OCI-LY1 (cell line): ENCODE data around the gene DCAF4.

Experiments used
- H2AFZ ChIP-seq: fragments of 200-600 bp; sonication (generic), shearing (Covaris generic); 2 replicates; pipeline ENCODE4 v1.6.0; 2014; ENCODE audit warnings: antibody characterized with exemption, mild to moderate bottlenecking, low read length
- H3F3A ChIP-seq: fragments of 200-600 bp; sonication (generic), shearing (Covaris generic); 2 replicates; pipeline ENCODE4 v1.6.0; 2014; ENCODE audit warnings: mild to moderate bottlenecking, antibody characterized with exemption, low read length, moderate library complexity; ENCODE audit not compliant: insufficient read depth
- H3K27ac ChIP-seq: fragments of 200-600 bp; sonication (generic); 2 replicates; pipeline ENCODE4 v1.5.1; 2014; ENCODE audit warnings: low read length, mixed run types, mild to moderate bottlenecking, low read depth; ENCODE audit not compliant: poor library complexity, severe bottlenecking
- H3K27me3 ChIP-seq: fragments of 200-600 bp; sonication (generic); 2 replicates; pipeline ENCODE4 v1.6.0; 2014; ENCODE audit warnings: antibody characterized with exemption, mild to moderate bottlenecking, low read length, moderate library complexity; ENCODE audit not compliant: insufficient read depth
- H3K36me3 ChIP-seq: fragments of 200-600 bp; sonication (generic); 2 replicates; pipeline ENCODE4 v1.6.1; 2014; ENCODE audit warnings: mild to moderate bottlenecking, antibody characterized with exemption, low read length, moderate library complexity, mixed read lengths; ENCODE audit not compliant: insufficient read depth
- H3K4me1 ChIP-seq: fragments of 200-600 bp; sonication (generic); 2 replicates; pipeline ENCODE4 v1.5.1; 2014; ENCODE audit warnings: mild to moderate bottlenecking, low read length, moderate library complexity; ENCODE audit not compliant: insufficient read depth, severe bottlenecking
- H3K4me2 ChIP-seq: fragments of 200-600 bp; sonication (generic), shearing (Covaris generic); 2 replicates; pipeline ENCODE4 v1.6.1; 2014; ENCODE audit warnings: low read length
- H3K4me3 ChIP-seq: fragments of 200-600 bp; sonication (generic); 2 replicates; pipeline ENCODE4 v1.5.1; 2014; ENCODE audit warnings: low read length, low read depth, mild to moderate bottlenecking, mixed read lengths; ENCODE audit not compliant: poor library complexity, severe bottlenecking
- H3K79me2 ChIP-seq: fragments of 200-600 bp; shearing (Covaris generic); 2 replicates; pipeline ENCODE4 v1.6.1; 2016; ENCODE audit warnings: mixed run types, low read length, mixed read lengths; ENCODE audit not compliant: insufficient read depth
- H3K9ac ChIP-seq: fragments of 200-600 bp; sonication (generic), shearing (Covaris generic); 2 replicates; pipeline ENCODE4 v1.6.1; 2014; ENCODE audit warnings: mild to moderate bottlenecking, low read length, mixed read lengths
- H3K9me2 ChIP-seq: fragments of 200-600 bp; sonication (generic), shearing (Covaris generic); 2 replicates; pipeline ENCODE4 v1.6.1; 2014; ENCODE audit warnings: low read depth, mild to moderate bottlenecking, low read length, mixed read lengths
- H3K9me3 ChIP-seq: fragments of 200-600 bp; shearing (Covaris generic); 2 replicates; pipeline ENCODE4 v1.6.1; 2014; ENCODE audit warnings: low read length, mixed read lengths
- H4K20me1 ChIP-seq: fragments of 200-600 bp; sonication (generic), shearing (Covaris generic); 2 replicates; pipeline ENCODE4 v1.6.0; 2016; ENCODE audit warnings: mild to moderate bottlenecking, low read length; ENCODE audit not compliant: insufficient read depth
- CTCF ChIP-seq: fragments of 200-600 bp; sonication (generic), shearing (Covaris generic); IDR thresholded peaks from 2 replicates; pipeline ENCODE4 v1.5.1; 2017; ENCODE audit warnings: mild to moderate bottlenecking, antibody characterized with exemption, low read length, moderate library complexity, mixed read lengths
- EZH2 ChIP-seq: fragments of 200-600 bp; sonication (generic), shearing (Covaris generic); IDR thresholded peaks from 2 replicates; pipeline ENCODE4 v1.8.0; 2017; ENCODE audit warnings: borderline replicate concordance, mixed run types, mild to moderate bottlenecking, antibody characterized with exemption, low read length, moderate library complexity, mixed read lengths

The DCAF4 gene

GRCh38 chr14:72917094-72917802 is 9.0 kb upstream of the DCAF4 start:
- Histone ChIP-seq H3K27ac (no peak overlapping the region), H3K9ac (no peak overlapping the region), H3K9me3 (no peaks in the 10 kb centered on the region), H3F3A (no peaks in the 10 kb centered on the region), H3K9me2 (no peaks in the 10 kb centered on the region), H3K4me3 (no peak overlapping the region), H3K79me2 (no peaks in the 10 kb centered on the region), H2AFZ (no peak overlapping the region), H3K4me2 (no peak overlapping the region), H3K27me3 (no peaks in the 10 kb centered on the region), H3K4me1 (no peaks in the 10 kb centered on the region), H3K36me3 (no peaks in the 10 kb centered on the region), H4K20me1 (no peaks in the 10 kb centered on the region)
- TF ChIP-seq EZH2 (no peak), CTCF (no peak)

- Histone ChIP-seq H3F3A (no peaks in the 10 kb centered on the region), H4K20me1 (no peaks in the 10 kb centered on the region), H3K9me2 (no peaks in the 10 kb centered on the region), H3K4me1 (no peaks in the 10 kb centered on the region), H3K27me3 (no peaks in the 10 kb centered on the region), H3K27ac (no peak overlapping the region), H3K36me3 (no peaks in the 10 kb centered on the region), H3K9me3 (no peaks in the 10 kb centered on the region), H2AFZ (no peak overlapping the region), H3K4me2 (no peak overlapping the region), H3K4me3 (no peak overlapping the region), H3K9ac (no peak overlapping the region), H3K79me2 (no peaks in the 10 kb centered on the region)
- TF ChIP-seq CTCF (no peak; the same call in 1 of the 2 replicates), EZH2 (no peak)
Measured at GRCh38 chr14:72920008-72920407, 6.3 kb upstream of the DCAF4 start.

GRCh38 chr14:72921396-72921795 is 4.9 kb upstream of the DCAF4 start:
- Histone ChIP-seq H4K20me1 (no peaks in the 10 kb centered on the region), H3K4me3 (no peak overlapping the region), H3K79me2 (no peaks in the 10 kb centered on the region), H3K9me2 (no peaks in the 10 kb centered on the region), H3K36me3 (no peaks in the 10 kb centered on the region), H3K9ac (no peak overlapping the region), H3K9me3 (no peaks in the 10 kb centered on the region), H3F3A (no peaks in the 10 kb centered on the region), H3K27me3 (no peaks in the 10 kb centered on the region), H3K27ac (no peak overlapping the region), H2AFZ (no peak overlapping the region), H3K4me2 (no peak overlapping the region), H3K4me1 (peaks cover 6% of the 10 kb centered on the region)
- TF ChIP-seq EZH2 (no peak), CTCF (no peak)
